ENCODE data around the gene TLCD1.

- TF ChIP-seq EZH2 (IDR thresholded peaks at IDR 0.05; ENCODE audit: low read length, unreplicated experiment) (no peak), CTCF (conservative IDR thresholded peaks at IDR 0.05; ENCODE audit: low read depth, low read length) (no peak)
Measured at GRCh38 chr17:28748852-28749515, 23.0 kb upstream of the TLCD1 start.

Data from PC-3 (cell line).